SJSA1 (cell line): ENCODE data around the gene PSME3. TPM values are rescaled to one million over a fixed set of nuclear protein-coding genes. Genes with fewer than 3 reads are reported as not detected.

Experiments used
- DNase-seq, 2 experiments: peaks; one replicate each; pipeline ENCODE4 v3.0.0-alpha.2; 2015 to 2020; ENCODE audit warnings: low spot score in 2 of 2, low read depth in 1 of 2
- H3K27ac ChIP-seq: fragments of 250-450 bp; sonication (Bioruptor Pico); 2 replicates; pipeline ENCODE4 v1.5.1; 2020; ENCODE audit warnings: mild to moderate bottlenecking, moderate library complexity
- H3K27me3 ChIP-seq: fragments of 250-450 bp; sonication (Bioruptor Pico); replicated peaks from 2 replicates; pipeline ENCODE4 v1.5.1; 2020; ENCODE audit warnings: mild to moderate bottlenecking, moderate library complexity
- H3K36me3 ChIP-seq: fragments of 250-450 bp; sonication (Bioruptor Pico); 2 replicates; pipeline ENCODE4 v1.5.1; 2020; ENCODE audit warnings: mild to moderate bottlenecking
- H3K4me1 ChIP-seq: fragments of 250-450 bp; sonication (Bioruptor Pico); replicated peaks from 2 replicates; pipeline ENCODE4 v1.6.1; 2021; ENCODE audit warnings: mild to moderate bottlenecking
- H3K4me3 ChIP-seq: fragments of 250-450 bp; sonication (Bioruptor Pico); 2 replicates; pipeline ENCODE4 v1.5.1; 2020; ENCODE audit warnings: mild to moderate bottlenecking
- H3K9me3 ChIP-seq: fragments of 250-450 bp; sonication (Bioruptor Pico); replicated peaks from 2 replicates; pipeline ENCODE4 v1.5.1; 2020; ENCODE audit warnings: mild to moderate bottlenecking
- total RNA-seq: library from RNA; depleted of rRNA; stranded (reverse); fragments of >200 nt; shearing (Covaris generic); gene quantifications from 2 replicates; pipeline ENCODE4 v1.2.3, GENCODE V29; 2014

Gene PSME3
- total RNA-seq, 1 experiment from 2014 or later: 109 TPM

DNA sequence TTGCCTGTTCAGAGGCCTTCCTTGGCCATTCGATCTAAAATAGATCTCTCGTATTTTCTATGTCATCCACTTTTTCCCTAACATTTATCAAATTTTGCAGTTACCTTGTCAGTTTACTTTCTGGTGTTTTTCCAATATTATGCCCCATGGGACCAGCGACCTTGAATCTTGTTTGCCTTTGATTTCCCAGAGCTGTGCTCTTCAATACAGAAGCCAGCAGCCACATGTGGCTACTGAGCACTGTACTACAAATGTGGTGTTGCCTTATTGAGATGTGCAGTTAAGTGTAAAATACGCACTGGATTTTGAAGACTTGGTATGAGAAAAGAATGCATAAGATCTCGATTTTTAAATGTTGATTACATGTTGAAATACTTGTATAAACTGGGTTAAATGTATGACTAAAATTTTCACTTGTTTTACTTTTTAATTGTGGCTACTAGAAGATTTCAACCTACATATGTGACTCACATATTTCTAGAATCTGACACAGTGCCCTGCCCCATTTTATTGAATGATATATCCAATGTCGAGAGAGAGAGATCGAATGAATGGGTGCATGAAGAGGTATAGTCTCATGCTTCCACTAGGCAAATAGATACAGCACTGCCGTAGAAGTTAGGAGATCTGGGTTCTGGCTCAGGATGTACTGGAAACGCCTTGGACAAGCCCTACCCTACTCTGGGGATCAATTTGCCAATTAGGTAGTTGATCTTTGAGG, 824 bp upstream of the PSME3 start:
- peak overlapping the region; percentile 75 for H3K27ac ChIP-seq
- peaks cover 10% of the 10 kb centered on the region for H3K4me1 ChIP-seq
- peak overlapping the region; percentile 85 for H3K4me3 ChIP-seq
- H3K27me3 ChIP-seq: peaks cover 7% of the 10 kb centered on the region; the same call in 1 of the 2 replicates
- DNase-seq: no peak
- peaks cover 42% of the 10 kb centered on the region for H3K36me3 ChIP-seq
- H3K9me3 ChIP-seq: no peaks in the 10 kb centered on the region

DNA sequence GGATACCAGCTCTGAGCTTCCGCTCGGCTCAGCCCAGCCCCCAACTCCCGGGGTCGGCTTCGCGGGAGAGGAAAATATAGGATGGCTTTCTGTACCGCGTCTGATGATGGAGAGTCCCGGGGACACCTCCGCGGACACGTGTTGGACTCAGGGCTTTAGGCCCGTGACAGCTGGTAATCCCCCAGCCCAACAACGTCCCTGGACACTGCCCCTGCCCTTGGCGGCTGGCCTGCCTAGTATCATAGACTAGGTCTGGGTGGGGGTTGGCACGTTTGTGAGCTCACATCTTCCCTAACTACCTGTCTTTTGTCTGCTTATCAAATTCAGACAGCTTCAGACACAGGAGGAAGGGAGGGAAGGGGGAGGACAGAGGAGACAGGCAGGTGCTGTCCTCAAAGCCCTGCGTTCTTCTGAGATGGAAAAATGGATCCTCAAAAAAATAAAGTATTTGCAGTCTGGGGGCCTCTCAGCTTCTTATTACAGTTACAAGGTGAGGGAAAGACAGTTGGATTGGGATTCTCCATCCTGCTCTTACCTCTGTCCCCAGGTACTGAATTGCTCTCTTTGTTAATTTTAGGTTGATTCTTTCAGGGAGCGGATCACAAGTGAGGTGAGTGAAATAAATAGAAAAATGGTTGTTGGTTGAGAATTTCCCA, 698 bp downstream of the PSME3 start:
- H3K36me3 ChIP-seq: peaks cover 58% of the 10 kb centered on the region
- H3K9me3 ChIP-seq: no peaks in the 10 kb centered on the region
- H3K27ac ChIP-seq: peak overlapping the region; percentile 75
- peaks cover 10% of the 10 kb centered on the region for H3K4me1 ChIP-seq
- DNase-seq: no peak
- no peaks in the 10 kb centered on the region for H3K27me3 ChIP-seq
- peak overlapping the region; percentile 85 for H3K4me3 ChIP-seq

DNA sequence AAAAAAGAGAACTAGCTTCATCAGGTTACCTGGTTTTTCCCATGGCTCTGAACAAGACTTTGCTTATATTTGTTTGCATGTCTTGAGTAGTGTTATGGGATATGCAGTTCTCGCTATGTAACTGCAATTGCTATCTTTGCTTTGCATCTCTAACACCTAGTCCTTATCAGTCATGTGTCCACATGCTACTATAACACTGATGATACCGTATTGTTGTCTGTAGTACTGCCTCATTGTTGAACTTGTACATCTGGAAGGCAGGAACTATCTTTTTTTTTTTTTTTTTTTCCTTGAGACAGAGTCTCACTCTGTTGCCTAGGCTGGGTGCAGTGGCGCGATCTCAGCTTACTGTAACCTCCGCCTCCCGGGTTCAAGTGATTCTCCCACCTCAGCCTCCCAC, 2.5 kb downstream of the PSME3 start:
- Histone ChIP-seq H3K27ac (no peak overlapping the region), H3K4me3 (no peak overlapping the region), H3K36me3 (peaks cover 73% of the 10 kb centered on the region), H3K9me3 (no peaks in the 10 kb centered on the region), H3K27me3 (no peaks in the 10 kb centered on the region), H3K4me1 (peaks cover 10% of the 10 kb centered on the region)
- no peak for DNase-seq

DNA sequence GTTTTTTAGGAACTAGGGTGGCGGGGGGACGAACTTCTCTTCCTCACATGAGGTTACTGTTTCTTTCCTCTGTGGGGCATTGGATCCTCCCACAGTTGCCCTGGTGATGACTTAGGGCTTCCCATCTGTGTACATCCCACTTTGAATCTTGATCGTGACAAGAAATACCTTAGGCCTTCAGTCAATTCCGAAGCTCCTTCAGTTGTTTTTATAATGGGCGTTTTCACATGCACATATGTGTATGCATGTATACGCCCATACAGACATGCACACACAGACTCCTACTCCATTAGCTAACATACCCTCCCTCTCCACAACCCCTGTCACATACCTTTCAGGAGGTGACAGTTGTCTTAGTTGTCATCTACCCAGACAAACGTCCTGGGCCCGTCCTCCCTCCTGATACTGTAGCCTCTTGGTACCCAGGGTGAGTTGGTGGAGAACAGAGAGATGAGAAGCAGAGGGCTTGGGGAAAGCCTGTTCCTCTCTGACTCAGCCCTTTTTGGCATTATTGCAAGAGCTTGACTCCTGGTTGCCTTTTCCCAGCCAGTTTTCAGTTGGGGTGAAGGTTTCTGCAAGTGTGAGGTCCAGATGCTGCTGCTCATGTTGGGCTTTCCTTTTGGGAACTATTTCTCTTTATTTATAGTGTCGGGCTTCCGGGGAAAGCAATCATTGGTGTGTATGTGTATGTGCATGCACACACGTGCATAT, 8.9 kb downstream of the PSME3 start:
- DNase-seq: no peak
- Histone ChIP-seq H3K4me1 (no peaks in the 10 kb centered on the region), H3K36me3 (peaks cover 83% of the 10 kb centered on the region), H3K9me3 (no peaks in the 10 kb centered on the region), H3K27ac (no peak overlapping the region), H3K4me3 (no peak overlapping the region), H3K27me3 (no peaks in the 10 kb centered on the region)

DNA sequence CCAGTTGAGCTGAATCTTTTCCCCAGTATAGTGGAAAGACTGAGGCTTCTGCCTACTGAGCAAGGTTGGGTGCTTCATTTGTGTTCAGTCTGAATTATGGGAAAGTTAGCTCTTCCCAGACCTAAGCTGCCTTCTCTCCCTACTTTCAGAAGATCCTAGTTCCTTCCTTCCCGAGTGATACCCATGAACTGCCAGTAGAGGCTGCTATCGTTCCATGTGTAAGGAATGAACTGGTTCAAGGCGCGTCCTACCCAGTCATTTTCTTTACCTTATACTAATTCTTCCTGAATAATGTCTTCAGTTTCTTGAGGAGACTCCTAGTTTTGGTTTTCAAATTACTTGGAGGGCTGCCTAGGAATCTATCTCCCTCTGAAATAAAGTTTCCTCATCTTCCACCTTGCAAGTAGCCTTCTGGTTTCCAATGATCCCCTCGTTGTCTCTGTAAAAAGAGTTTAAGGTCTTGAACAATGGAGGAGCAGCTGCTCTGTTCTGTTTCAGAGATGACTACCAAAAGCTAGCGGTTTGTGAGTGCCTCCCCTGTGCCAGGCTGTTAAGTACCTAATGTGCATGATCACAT, 10.2 kb downstream of the PSME3 start:
- Histone ChIP-seq H3K9me3 (no peaks in the 10 kb centered on the region), H3K4me1 (no peaks in the 10 kb centered on the region), H3K27me3 (no peaks in the 10 kb centered on the region), H3K36me3 (peaks cover 70% of the 10 kb centered on the region), H3K27ac (no peak overlapping the region), H3K4me3 (no peak overlapping the region)
- DNase-seq: peak in 1 of 2 experiments; percentile 40

DNA sequence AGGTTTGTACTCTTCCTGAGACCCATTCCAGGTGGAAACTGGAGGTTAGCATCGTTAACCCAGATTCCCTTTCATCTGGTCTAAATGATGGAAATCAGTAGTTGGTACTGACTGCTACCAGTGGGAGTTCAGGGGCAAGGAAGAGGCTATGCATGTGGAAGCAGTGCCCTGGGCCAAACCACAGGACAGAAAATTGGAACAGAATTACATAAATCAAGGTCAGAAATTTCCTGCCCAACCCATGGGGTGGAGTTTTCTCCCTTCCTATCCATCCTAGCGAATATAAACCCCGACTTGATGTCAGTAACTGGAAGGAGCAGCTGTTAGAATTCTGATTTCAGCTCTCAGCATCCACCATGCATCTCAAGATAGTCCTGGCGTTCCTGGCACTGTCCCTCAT, 11.1 kb downstream of the PSME3 start, which contains the start of gene AOC2:
TSS of gene AOC2 (plus strand) at position 310 of the 400 bp plus-strand sequence. CDS start at position 357, 47 bp downstream.
- Histone ChIP-seq H3K9me3 (no peaks in the 10 kb centered on the region), H3K27me3 (peaks cover 7% of the 10 kb centered on the region; the same call in 1 of the 2 replicates), H3K36me3 (peaks cover 61% of the 10 kb centered on the region), H3K4me1 (no peaks in the 10 kb centered on the region), H3K4me3 (no peak within 1 kb of the TSS), H3K27ac (no peak within 1 kb of the TSS)
- DNase-seq: no peak

DNA sequence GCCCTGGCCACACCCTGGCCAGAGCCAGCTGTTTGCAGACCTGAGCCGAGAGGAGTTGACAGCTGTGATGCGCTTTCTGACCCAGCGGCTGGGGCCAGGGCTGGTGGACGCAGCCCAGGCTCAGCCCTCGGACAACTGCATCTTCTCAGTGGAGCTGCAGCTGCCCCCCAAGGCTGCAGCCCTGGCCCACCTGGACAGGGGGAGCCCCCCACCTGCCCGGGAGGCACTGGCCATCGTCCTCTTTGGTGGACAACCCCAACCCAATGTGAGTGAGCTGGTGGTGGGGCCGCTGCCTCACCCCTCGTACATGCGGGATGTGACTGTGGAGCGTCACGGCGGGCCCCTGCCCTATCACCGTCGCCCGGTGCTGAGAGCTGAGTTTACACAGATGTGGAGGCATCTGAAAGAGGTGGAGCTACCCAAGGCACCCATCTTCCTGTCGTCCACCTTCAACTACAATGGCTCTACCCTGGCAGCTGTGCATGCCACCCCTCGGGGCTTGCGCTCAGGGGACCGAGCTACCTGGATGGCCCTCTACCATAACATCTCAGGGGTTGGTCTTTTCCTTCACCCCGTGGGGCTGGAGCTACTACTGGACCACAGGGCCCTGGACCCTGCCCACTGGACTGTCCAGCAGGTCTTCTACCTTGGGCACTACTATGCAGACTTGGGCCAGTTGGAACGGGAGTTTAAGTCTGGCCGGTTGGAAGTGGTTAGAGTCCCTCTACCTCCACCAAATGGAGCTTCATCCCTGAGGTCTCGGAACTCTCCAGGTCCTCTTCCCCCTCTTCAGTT, 11.8 kb downstream of the PSME3 start:
- Histone ChIP-seq H3K27me3 (peaks cover 14% of the 10 kb centered on the region), H3K27ac (no peak overlapping the region), H3K9me3 (no peaks in the 10 kb centered on the region), H3K36me3 (peaks cover 56% of the 10 kb centered on the region), H3K4me3 (no peak overlapping the region), H3K4me1 (no peaks in the 10 kb centered on the region)
- no peak for DNase-seq

DNA sequence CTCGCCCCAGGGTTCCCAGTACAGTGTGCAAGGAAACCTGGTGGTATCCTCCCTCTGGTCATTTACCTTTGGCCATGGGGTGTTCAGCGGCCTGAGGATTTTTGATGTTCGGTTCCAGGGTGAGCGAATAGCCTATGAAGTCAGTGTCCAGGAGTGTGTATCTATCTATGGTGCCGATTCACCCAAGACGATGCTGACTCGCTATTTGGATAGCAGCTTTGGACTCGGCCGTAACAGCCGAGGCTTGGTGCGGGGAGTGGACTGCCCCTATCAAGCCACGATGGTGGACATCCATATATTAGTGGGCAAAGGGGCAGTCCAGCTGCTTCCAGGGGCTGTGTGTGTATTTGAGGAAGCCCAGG, 12.3 kb downstream of the PSME3 start:
- peaks cover 20% of the 10 kb centered on the region for H3K27me3 ChIP-seq
- DNase-seq: no peak
- peaks cover 52% of the 10 kb centered on the region for H3K36me3 ChIP-seq
- no peaks in the 10 kb centered on the region for H3K4me1 ChIP-seq
- no peak overlapping the region for H3K4me3 ChIP-seq
- H3K9me3 ChIP-seq: no peaks in the 10 kb centered on the region
- H3K27ac ChIP-seq: no peak overlapping the region

DNA sequence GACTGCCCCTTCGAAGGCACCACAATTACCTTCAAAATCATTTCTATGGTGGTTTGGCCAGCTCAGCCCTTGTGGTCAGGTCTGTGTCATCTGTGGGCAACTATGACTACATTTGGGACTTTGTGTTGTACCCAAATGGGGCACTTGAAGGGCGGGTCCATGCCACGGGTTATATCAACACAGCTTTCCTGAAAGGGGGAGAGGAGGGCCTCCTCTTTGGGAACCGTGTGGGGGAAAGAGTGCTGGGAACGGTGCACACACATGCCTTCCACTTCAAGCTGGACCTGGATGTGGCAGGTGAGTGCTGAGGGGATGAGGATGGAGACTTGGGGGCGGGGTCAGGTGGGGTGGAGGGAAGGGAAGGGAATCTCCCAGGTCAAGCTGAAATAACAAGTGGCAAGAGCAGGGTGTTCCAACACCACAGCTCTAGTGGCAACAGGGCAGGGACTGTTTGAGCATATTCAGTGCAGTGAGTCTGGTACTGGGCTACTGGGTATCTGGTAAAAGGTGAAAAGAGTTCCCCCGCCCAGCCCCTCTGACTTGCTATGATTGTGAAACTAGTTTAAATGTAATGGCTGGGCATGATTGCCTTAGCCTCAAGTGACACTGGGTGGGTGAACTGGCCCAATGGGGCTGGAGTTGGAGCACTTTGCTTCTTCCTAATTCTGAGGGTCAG, 12.9 kb downstream of the PSME3 start:
- Histone ChIP-seq H3K9me3 (no peaks in the 10 kb centered on the region), H3K36me3 (peaks cover 48% of the 10 kb centered on the region), H3K27ac (no peak overlapping the region), H3K4me1 (no peaks in the 10 kb centered on the region), H3K4me3 (no peak overlapping the region), H3K27me3 (peaks cover 20% of the 10 kb centered on the region)
- no peak for DNase-seq

DNA sequence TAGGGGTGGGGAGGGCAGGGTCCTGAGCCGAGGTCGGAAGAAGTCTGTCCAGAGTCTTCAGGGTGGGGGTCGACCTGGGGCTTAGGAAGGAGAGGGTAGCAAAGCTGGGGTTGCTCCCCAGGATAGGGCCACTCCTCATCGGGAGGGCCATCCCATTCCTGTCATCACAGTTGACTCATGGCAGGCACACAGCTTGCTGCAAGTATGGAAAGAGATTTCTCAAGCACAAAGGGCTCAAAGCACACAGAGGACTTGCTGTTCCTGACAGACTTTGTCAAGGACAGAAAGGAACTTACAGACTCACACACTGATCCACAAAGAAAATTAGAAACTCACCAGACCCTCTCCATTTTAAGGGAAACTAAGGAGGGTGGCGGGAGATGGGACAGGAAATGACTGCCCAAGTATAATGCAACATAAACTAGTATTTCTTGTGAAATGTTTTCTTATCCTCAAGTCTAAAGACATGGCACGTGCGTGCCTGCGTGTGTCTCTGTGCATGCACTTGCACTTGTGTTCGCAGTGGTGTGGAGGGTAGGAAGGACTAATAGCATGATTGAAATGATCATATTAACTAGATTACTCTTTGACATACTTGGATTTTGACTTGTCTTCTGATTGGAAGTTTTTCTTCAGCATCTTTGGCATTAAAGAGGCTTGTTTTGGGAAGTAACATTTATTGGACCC, 13.5 kb downstream of the PSME3 start:
- Histone ChIP-seq H3K36me3 (peaks cover 41% of the 10 kb centered on the region), H3K9me3 (no peaks in the 10 kb centered on the region), H3K27me3 (peaks cover 20% of the 10 kb centered on the region), H3K4me3 (no peak overlapping the region), H3K4me1 (no peaks in the 10 kb centered on the region), H3K27ac (no peak overlapping the region)
- DNase-seq: no peak

DNA sequence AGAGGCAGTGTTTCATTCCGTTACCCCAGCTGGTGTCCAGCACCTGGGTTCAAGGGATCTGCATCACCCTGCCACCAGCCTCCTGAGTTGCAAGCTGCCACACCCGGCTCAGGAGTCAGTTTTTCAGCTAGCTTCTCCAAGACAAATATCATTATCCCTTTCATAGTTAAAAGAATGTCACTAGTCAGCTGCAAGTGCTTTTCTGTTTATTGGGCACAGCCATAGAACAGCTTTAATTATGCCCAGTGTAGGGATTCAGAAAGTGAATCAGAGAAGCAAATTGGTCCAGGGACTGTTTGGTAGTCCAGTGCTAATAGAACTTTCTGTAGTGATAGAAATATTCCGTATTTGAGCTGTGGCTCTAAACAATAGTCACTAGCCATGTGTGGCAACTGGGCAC, 14.9 kb downstream of the PSME3 start:
- DNase-seq: no peak
- no peak overlapping the region for H3K27ac ChIP-seq
- no peaks in the 10 kb centered on the region for H3K9me3 ChIP-seq
- peaks cover 28% of the 10 kb centered on the region for H3K36me3 ChIP-seq
- no peak overlapping the region for H3K4me3 ChIP-seq
- H3K27me3 ChIP-seq: peaks cover 20% of the 10 kb centered on the region
- H3K4me1 ChIP-seq: no peaks in the 10 kb centered on the region

DNA sequence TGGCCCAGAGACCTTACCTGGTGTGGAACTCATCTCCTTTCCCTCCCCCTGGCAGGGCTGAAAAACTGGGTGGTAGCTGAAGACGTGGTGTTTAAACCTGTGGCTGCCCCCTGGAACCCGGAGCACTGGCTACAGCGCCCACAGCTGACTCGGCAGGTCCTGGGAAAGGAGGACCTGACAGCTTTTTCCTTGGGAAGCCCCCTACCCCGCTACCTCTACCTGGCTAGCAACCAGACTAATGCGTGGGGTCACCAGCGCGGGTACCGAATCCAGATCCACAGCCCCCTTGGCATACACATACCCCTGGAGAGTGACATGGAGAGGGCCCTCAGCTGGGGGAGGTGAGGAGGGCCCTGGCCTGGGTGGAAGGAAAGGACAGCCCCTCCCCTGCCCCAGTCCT, 15.8 kb downstream of the PSME3 start:
- Histone ChIP-seq H3K9me3 (no peaks in the 10 kb centered on the region), H3K36me3 (peaks cover 18% of the 10 kb centered on the region), H3K27me3 (peaks cover 20% of the 10 kb centered on the region), H3K4me3 (no peak overlapping the region), H3K4me1 (no peaks in the 10 kb centered on the region), H3K27ac (no peak overlapping the region)
- no peak for DNase-seq
